ENCODE measurements around the gene PDE4D.

The PDE4D gene

GRCh38 chr5:59054963-59055528 lies 838.5 kb downstream of the PDE4D start:
- Histone ChIP-seq H3K27ac (replicated peaks) (no peak overlapping the region), H3K27me3 (ENCODE audit: insufficient read depth, poor library complexity, severe bottlenecking) (no peaks in the 10 kb centered on the region), H3K4me3 (replicated peaks; ENCODE audit: insufficient read depth, low read length) (no peak overlapping the region)
- TF ChIP-seq POLR2AphosphoS5 (IDR thresholded peaks at IDR 0.05; ENCODE audit: low read depth) (no peak), REST (IDR thresholded peaks at IDR 0.05; ENCODE audit: insufficient replicate concordance, low read depth) (no peak), CTCF (IDR thresholded peaks at IDR 0.05; ENCODE audit: insufficient read depth, low read length) (no peak), SPI1 (IDR thresholded peaks at IDR 0.05; ENCODE audit: borderline replicate concordance, low read depth) (no peak), GABPA (IDR thresholded peaks at IDR 0.05; ENCODE audit: low read depth) (no peak)
- DNase-seq (ENCODE audit: low read depth in 1 of 2, low spot score in 1 of 2), result no peak

DNA sequence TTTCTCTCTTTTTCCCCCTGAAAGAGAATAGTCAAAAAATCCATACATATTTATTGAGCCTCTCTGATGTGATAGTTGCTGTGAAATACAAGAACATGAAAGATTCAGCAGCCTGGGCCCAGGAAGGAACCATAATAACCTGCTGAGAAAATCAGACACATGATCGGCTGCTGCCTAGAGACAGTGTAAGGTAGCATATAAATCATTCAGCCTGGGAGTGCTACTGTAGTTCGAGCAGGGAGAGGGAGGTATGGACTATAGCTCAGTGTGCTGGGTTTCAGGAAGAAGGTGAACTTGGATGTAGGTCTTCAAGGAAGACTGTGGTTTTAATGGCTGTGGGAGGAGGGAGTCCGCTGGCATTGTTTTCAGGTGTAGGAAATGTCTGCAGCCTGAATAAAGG lies 841.6 kb downstream of the PDE4D start:
- no peak overlapping the region for H3K27ac ChIP-seq (replicated peaks)
- no peak for TF ChIP-seq SPI1 (IDR thresholded peaks at IDR 0.05; ENCODE audit: borderline replicate concordance, low read depth)
- TF ChIP-seq REST (IDR thresholded peaks at IDR 0.05; ENCODE audit: insufficient replicate concordance, low read depth), result no peak
- no peak for TF ChIP-seq POLR2AphosphoS5 (IDR thresholded peaks at IDR 0.05; ENCODE audit: low read depth)
- TF ChIP-seq CTCF (IDR thresholded peaks at IDR 0.05; ENCODE audit: insufficient read depth, low read length), result no peak
- no peak for TF ChIP-seq GABPA (IDR thresholded peaks at IDR 0.05; ENCODE audit: low read depth)
- H3K4me3 ChIP-seq (replicated peaks; ENCODE audit: insufficient read depth, low read length), result no peak overlapping the region
- no peaks in the 10 kb centered on the region for H3K27me3 ChIP-seq (ENCODE audit: insufficient read depth, poor library complexity, severe bottlenecking)
- no peak for DNase-seq (ENCODE audit: low read depth in 1 of 2, low spot score in 1 of 2)

DNA sequence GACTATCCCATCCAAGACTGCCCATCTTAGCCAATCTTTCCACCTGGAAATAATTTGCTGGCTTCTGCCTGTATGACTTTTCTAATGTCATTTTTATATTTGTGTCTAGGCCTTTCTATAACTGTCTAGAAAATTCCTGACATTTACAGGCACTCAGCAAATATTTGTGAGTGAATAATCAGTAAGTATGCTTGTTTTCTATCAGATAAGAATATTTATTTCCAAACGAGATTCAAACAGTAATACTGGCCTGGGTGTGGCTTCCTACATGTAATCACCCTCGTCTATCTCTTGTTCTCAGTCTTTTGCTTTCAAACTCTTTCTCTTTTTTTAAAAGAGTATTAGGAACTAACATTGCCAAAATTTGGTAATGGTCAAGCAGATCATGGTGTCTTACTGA lies 844.4 kb downstream of the PDE4D start:
- no peak for TF ChIP-seq REST (IDR thresholded peaks at IDR 0.05; ENCODE audit: insufficient replicate concordance, low read depth)
- no peak for TF ChIP-seq POLR2AphosphoS5 (IDR thresholded peaks at IDR 0.05; ENCODE audit: low read depth)
- no peak for TF ChIP-seq SPI1 (IDR thresholded peaks at IDR 0.05; ENCODE audit: borderline replicate concordance, low read depth)
- no peak for TF ChIP-seq CTCF (IDR thresholded peaks at IDR 0.05; ENCODE audit: insufficient read depth, low read length)
- no peak for TF ChIP-seq GABPA (IDR thresholded peaks at IDR 0.05; ENCODE audit: low read depth)

More for the DNA sequence above, 844.4 kb downstream of the PDE4D start:
- no peak for DNase-seq (ENCODE audit: low read depth in 1 of 2, low spot score in 1 of 2)
- Histone ChIP-seq H3K27me3 (ENCODE audit: insufficient read depth, poor library complexity, severe bottlenecking) (no peaks in the 10 kb centered on the region), H3K4me3 (replicated peaks; ENCODE audit: insufficient read depth, low read length) (no peak overlapping the region), H3K27ac (replicated peaks) (no peak overlapping the region)
